ENCODE data around the gene ACVR1C. TPM values are rescaled to one million over a fixed set of nuclear protein-coding genes. Genes with fewer than 3 reads are reported as not detected.

The ACVR1C gene
- total RNA-seq, 4 donors from 2014 or later: under 0.01 to 0.71 (median 0.06) TPM; not detected in 1

GRCh38 chr2:157476953-157477709 lies 151.5 kb downstream of the ACVR1C start:
- intact Hi-C loops (cut with DNase I): no loop called here
- H3K4me1 ChIP-seq: peaks cover 0 to 5% (median 0%) of the 10 kb centered on the region in 4 donors
- no peak for DNase-seq (ENCODE audit: extremely low spot score)
- no peaks in the 10 kb centered on the region for H3K36me3 ChIP-seq
- H3K4me3 ChIP-seq: no peak overlapping the region
- no peak overlapping the region for H3K27ac ChIP-seq (replicated peaks in 1 of 4)
- H3K9me3 ChIP-seq: no peaks in the 10 kb centered on the region
- no peak for TF ChIP-seq POLR2A (IDR thresholded peaks at IDR 0.05; ENCODE audit: low read depth)
- no peak for TF ChIP-seq EP300 (IDR thresholded peaks at IDR 0.05)
- TF ChIP-seq CTCF (IDR thresholded peaks at IDR 0.05): no peak
- H3K27me3 ChIP-seq: no peaks in the 10 kb centered on the region

Other genes with a start within 250 kb of the ACVR1C start
- 10 to 100 TPM in 1 of 4 donors, 1 to 10 TPM in 3; 2.6 to 14.1 (median 3.4) TPM for gene CYTIP, start 184.8 kb downstream of the ACVR1C start, total RNA-seq
- gene ACVR1, start 247.5 kb upstream of the ACVR1C start, total RNA-seq: 10 to 100 TPM; 25.2 to 39.1 (median 32.3) TPM

Data from esophagus muscularis mucosa (tissue), 4 donors.